Epithelial cell of esophagus (primary cell): ENCODE measurements around the gene FBXO36.
"Not testable (repeated sequence)": the region's sequence is repeated elsewhere in the genome, so short reads cannot be mapped to it uniquely, and the experiment has no call there.

ENCODE experiments used
- DNase-seq: peaks from one replicate; pipeline ENCODE4 v3.0.0; 2010; ENCODE audit warnings: low read depth
- H3K4me3 ChIP-seq: 2 replicates; pipeline ENCODE4 v1.5.1; 2011; ENCODE audit warnings: mild to moderate bottlenecking, low read length, control low read depth
- TF ChIP-seq, protein P1 (sequence below): IDR thresholded peaks from 2 replicates; pipeline ENCODE4 v1.5.1; 2011; ENCODE audit warnings: low read depth, mild to moderate bottlenecking, low read length, control low read depth, inconsistent platforms; ENCODE audit not compliant: insufficient read depth; ENCODE audit errors: missing control alignments

The FBXO36 gene

DNA sequence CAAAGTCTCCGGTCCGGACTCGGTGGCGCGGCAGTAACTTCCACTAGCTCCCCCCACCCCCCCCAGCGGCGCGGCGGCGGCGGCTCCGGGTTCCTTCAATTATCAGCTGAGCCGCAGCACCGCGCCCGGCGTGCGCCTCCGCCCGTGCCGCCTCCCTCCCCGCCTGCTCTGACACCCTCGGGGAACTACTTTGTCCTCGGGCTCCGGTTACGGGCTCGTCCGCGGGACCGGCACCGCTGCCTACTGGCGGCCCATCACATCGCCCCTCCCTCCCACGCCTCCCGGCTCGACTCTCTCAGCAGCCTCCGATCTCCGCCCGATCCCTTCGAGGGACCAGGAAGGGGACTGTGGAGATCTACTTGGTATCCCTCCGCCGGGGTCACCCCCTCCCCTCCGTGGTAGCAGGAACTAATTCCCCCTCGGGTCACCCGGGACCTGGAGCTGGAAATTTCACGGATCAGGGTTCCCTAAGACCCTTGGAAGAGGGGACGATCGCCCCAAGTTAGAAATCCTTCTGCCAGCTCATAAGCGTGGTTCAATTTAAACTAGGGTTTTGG is 333 bp upstream of the FBXO36 start, which contains the start of gene TRIP12:
Gene TRIP12 (minus strand): TSS at position 118 of the 557 bp plus-strand sequence. CDS start 41,930 bp downstream, outside the sequence.
- peak within 1 kb of the TSS; percentile 78 for H3K4me3 ChIP-seq
- TF ChIP-seq, protein P1, sequence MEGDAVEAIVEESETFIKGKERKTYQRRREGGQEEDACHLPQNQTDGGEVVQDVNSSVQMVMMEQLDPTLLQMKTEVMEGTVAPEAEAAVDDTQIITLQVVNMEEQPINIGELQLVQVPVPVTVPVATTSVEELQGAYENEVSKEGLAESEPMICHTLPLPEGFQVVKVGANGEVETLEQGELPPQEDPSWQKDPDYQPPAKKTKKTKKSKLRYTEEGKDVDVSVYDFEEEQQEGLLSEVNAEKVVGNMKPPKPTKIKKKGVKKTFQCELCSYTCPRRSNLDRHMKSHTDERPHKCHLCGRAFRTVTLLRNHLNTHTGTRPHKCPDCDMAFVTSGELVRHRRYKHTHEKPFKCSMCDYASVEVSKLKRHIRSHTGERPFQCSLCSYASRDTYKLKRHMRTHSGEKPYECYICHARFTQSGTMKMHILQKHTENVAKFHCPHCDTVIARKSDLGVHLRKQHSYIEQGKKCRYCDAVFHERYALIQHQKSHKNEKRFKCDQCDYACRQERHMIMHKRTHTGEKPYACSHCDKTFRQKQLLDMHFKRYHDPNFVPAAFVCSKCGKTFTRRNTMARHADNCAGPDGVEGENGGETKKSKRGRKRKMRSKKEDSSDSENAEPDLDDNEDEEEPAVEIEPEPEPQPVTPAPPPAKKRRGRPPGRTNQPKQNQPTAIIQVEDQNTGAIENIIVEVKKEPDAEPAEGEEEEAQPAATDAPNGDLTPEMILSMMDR: no peak
- DNase-seq: peak; percentile 96

- H3K4me3 ChIP-seq, DNase-seq: not testable (repeated sequence)
Observed at GRCh38 chr2:229924541-229924940, 2.2 kb downstream of the FBXO36 start.

- no peak overlapping the region for H3K4me3 ChIP-seq
- TF ChIP-seq, protein P1: no peak
- DNase-seq: no peak
Observed at GRCh38 chr2:229925201-229925600, 2.9 kb downstream of the FBXO36 start.

DNA sequence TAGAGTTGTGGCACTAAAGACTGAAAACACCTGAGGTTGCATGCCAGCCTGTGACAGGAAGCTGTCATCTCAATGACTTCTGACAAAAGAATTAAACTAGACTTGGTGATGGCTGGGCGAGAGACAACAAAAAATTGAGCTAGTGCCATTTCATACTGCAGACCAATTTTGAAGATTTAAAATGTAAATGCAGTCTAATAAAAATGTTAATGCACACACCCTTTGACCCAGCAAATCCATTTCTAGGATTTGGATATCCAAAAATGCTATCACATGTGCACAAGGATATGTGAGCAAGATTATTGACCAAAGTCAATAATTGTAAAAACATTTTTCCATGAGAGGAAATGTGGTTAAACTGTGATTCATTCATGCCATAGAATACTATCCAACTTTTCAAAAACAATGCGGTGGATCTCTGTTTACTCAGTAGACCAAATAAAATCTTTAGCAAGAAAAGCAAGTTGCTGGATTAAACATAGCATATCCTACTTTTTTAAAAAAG is 5.6 kb downstream of the FBXO36 start:
- TF ChIP-seq, protein P1: no peak
- H3K4me3 ChIP-seq: no peak overlapping the region
- peak; percentile 33 for DNase-seq

GRCh38 chr2:229930656-229931055 is 8.4 kb downstream of the FBXO36 start:
- no peak overlapping the region for H3K4me3 ChIP-seq
- peak; percentile 48 for DNase-seq
- TF ChIP-seq, protein P1: peak; percentile 12

GRCh38 chr2:229931241-229931640 is 8.9 kb downstream of the FBXO36 start:
- peak; percentile 43 for DNase-seq
- TF ChIP-seq, protein P1: no peak
- no peak overlapping the region for H3K4me3 ChIP-seq

DNA sequence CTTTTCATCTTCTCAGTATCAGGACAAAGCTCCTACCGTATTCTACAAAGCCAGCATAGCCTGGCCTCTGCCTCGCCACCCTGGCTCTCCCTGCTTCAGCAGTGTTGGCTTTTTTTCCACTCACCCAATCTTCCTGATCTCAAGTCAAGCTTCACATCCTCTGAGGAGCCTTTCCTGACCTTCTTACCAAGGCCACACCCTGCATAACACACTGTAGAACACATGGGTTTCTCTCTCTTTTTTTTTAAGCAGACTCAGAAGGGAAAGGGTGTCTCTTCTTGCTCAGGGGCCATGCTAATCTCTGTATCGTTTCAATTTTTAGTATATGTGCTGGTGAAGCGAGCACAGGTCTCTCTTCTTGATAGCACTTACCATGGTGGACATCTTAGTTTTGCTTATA is 15.2 kb downstream of the FBXO36 start:
- no peak for DNase-seq
- no peak overlapping the region for H3K4me3 ChIP-seq
- TF ChIP-seq, protein P1: no peak
